ENCODE data around the gene FRS2.
"Not testable (repeated sequence)": the region's sequence is repeated elsewhere in the genome, so short reads cannot be mapped to it uniquely, and the experiment has no call there.

The FRS2 gene

GRCh38 chr12:69598174-69598753 is 128.1 kb downstream of the FRS2 start:
- Histone ChIP-seq H3K9me3 (ENCODE audit: control insufficient read depth, low read length) (no peaks in the 10 kb centered on the region), H3K4me3 (ENCODE audit: insufficient read depth, low read depth, low read length) (no peak overlapping the region), H3K27me3 (ENCODE audit: control insufficient read depth, insufficient read depth, low read length, poor library complexity, severe bottlenecking) (no peaks in the 10 kb centered on the region), H3K4me1 (ENCODE audit: control insufficient read depth, insufficient read depth, low read length) (no peaks in the 10 kb centered on the region), H3K27ac (ENCODE audit: insufficient read depth, low read depth, low read length, poor library complexity, severe bottlenecking) (no peak overlapping the region), H3K36me3 (ENCODE audit: control insufficient read depth, insufficient read depth, low read length) (peaks cover 60% of the 10 kb centered on the region)
- WGBS, 2 experiments, result 97 to 100% methylated on average over 2 to 3 of the region's 4 CpGs

- Histone ChIP-seq H3K4me3 (ENCODE audit: insufficient read depth, low read depth, low read length) (no peak overlapping the region), H3K36me3 (ENCODE audit: control insufficient read depth, insufficient read depth, low read length) (peaks cover 43% of the 10 kb centered on the region), H3K4me1 (ENCODE audit: control insufficient read depth, insufficient read depth, low read length) (no peaks in the 10 kb centered on the region)
These were observed 130.6 kb downstream of the FRS2 start for GRCh38 chr12:69600804-69601203.

GRCh38 chr12:69601962-69602685 is 131.9 kb downstream of the FRS2 start:
- H3K27ac ChIP-seq (ENCODE audit: insufficient read depth, low read depth, low read length, poor library complexity, severe bottlenecking), result no peak overlapping the region
- no peak overlapping the region for H3K4me3 ChIP-seq (ENCODE audit: insufficient read depth, low read depth, low read length)
- H3K4me1 ChIP-seq (ENCODE audit: control insufficient read depth, insufficient read depth, low read length), result no peaks in the 10 kb centered on the region
- H3K36me3 ChIP-seq (ENCODE audit: control insufficient read depth, insufficient read depth, low read length), result peaks cover 36% of the 10 kb centered on the region
- no peaks in the 10 kb centered on the region for H3K9me3 ChIP-seq (ENCODE audit: control insufficient read depth, low read length)
- no peaks in the 10 kb centered on the region for H3K27me3 ChIP-seq (ENCODE audit: control insufficient read depth, insufficient read depth, low read length, poor library complexity, severe bottlenecking)
- 93 to 96% methylated on average over 6 of the region's 6 CpGs for WGBS, 2 experiments

More at GRCh38 chr12:69600804-69601203, 130.6 kb downstream of the FRS2 start:
- Histone ChIP-seq H3K9me3 (ENCODE audit: control insufficient read depth, low read length) (no peaks in the 10 kb centered on the region), H3K27me3 (ENCODE audit: control insufficient read depth, insufficient read depth, low read length, poor library complexity, severe bottlenecking) (no peaks in the 10 kb centered on the region), H3K27ac (ENCODE audit: insufficient read depth, low read depth, low read length, poor library complexity, severe bottlenecking) (no peak overlapping the region)

GRCh38 chr12:69602954-69603353 is 132.8 kb downstream of the FRS2 start:
- H3K4me3 ChIP-seq (ENCODE audit: insufficient read depth, low read depth, low read length), result no peak overlapping the region
- no peaks in the 10 kb centered on the region for H3K9me3 ChIP-seq (ENCODE audit: control insufficient read depth, low read length)
- no peak overlapping the region for H3K27ac ChIP-seq (ENCODE audit: insufficient read depth, low read depth, low read length, poor library complexity, severe bottlenecking)
- H3K4me1 ChIP-seq (ENCODE audit: control insufficient read depth, insufficient read depth, low read length), result no peaks in the 10 kb centered on the region
- peaks cover 29% of the 10 kb centered on the region for H3K36me3 ChIP-seq (ENCODE audit: control insufficient read depth, insufficient read depth, low read length)
- no peaks in the 10 kb centered on the region for H3K27me3 ChIP-seq (ENCODE audit: control insufficient read depth, insufficient read depth, low read length, poor library complexity, severe bottlenecking)

GRCh38 chr12:69603556-69603955 is 133.4 kb downstream of the FRS2 start:
- H3K4me1 ChIP-seq (ENCODE audit: control insufficient read depth, insufficient read depth, low read length); H3K9me3 ChIP-seq (ENCODE audit: control insufficient read depth, low read length); H3K27me3 ChIP-seq (ENCODE audit: control insufficient read depth, insufficient read depth, low read length, poor library complexity, severe bottlenecking); H3K27ac ChIP-seq (ENCODE audit: insufficient read depth, low read depth, low read length, poor library complexity, severe bottlenecking); H3K4me3 ChIP-seq (ENCODE audit: insufficient read depth, low read depth, low read length): not testable (repeated sequence)
- H3K36me3 ChIP-seq (ENCODE audit: control insufficient read depth, insufficient read depth, low read length), result peaks cover 24% of the 10 kb centered on the region
- WGBS, 2 experiments, result 95 to 96% methylated on average over 4 of the region's 6 CpGs

- not testable (repeated sequence) for H3K4me3 ChIP-seq (ENCODE audit: insufficient read depth, low read depth, low read length); H3K27ac ChIP-seq (ENCODE audit: insufficient read depth, low read depth, low read length, poor library complexity, severe bottlenecking); H3K4me1 ChIP-seq (ENCODE audit: control insufficient read depth, insufficient read depth, low read length); H3K27me3 ChIP-seq (ENCODE audit: control insufficient read depth, insufficient read depth, low read length, poor library complexity, severe bottlenecking); H3K9me3 ChIP-seq (ENCODE audit: control insufficient read depth, low read length)
- H3K36me3 ChIP-seq (ENCODE audit: control insufficient read depth, insufficient read depth, low read length), result peaks cover 18% of the 10 kb centered on the region
- 77 to 83% methylated on average over 2 of the region's 3 CpGs for WGBS, 2 experiments
These were observed 134.1 kb downstream of the FRS2 start for GRCh38 chr12:69604275-69604674.

- H3K36me3 ChIP-seq (ENCODE audit: control insufficient read depth, insufficient read depth, low read length), result peaks cover 2% of the 10 kb centered on the region
- no peaks in the 10 kb centered on the region for H3K9me3 ChIP-seq (ENCODE audit: control insufficient read depth, low read length)
- no peaks in the 10 kb centered on the region for H3K4me1 ChIP-seq (ENCODE audit: control insufficient read depth, insufficient read depth, low read length)
- WGBS, 2 experiments, result 87 to 94% methylated on average over 2 of the region's 2 CpGs
- no peaks in the 10 kb centered on the region for H3K27me3 ChIP-seq (ENCODE audit: control insufficient read depth, insufficient read depth, low read length, poor library complexity, severe bottlenecking)
- no peak overlapping the region for H3K27ac ChIP-seq (ENCODE audit: insufficient read depth, low read depth, low read length, poor library complexity, severe bottlenecking)
- H3K4me3 ChIP-seq (ENCODE audit: insufficient read depth, low read depth, low read length), result no peak overlapping the region
These were observed 137.9 kb downstream of the FRS2 start for GRCh38 chr12:69608114-69608513.

GRCh38 chr12:69610126-69610525 is 139.9 kb downstream of the FRS2 start:
- Histone ChIP-seq H3K9me3 (ENCODE audit: control insufficient read depth, low read length) (no peaks in the 10 kb centered on the region), H3K4me1 (ENCODE audit: control insufficient read depth, insufficient read depth, low read length) (no peaks in the 10 kb centered on the region), H3K4me3 (ENCODE audit: insufficient read depth, low read depth, low read length) (no peak overlapping the region), H3K27ac (ENCODE audit: insufficient read depth, low read depth, low read length, poor library complexity, severe bottlenecking) (no peak overlapping the region), H3K36me3 (ENCODE audit: control insufficient read depth, insufficient read depth, low read length) (no peaks in the 10 kb centered on the region), H3K27me3 (ENCODE audit: control insufficient read depth, insufficient read depth, low read length, poor library complexity, severe bottlenecking) (no peaks in the 10 kb centered on the region)
- 94% methylated on average over 15 of the region's 15 CpGs for WGBS, 2 experiments

GRCh38 chr12:69610729-69611128 is 140.5 kb downstream of the FRS2 start, which contains the start of gene LRRC10:
Gene LRRC10, minus strand, starts transcription at chr12:69610907. Its CDS starts 69 bp downstream, at chr12:69610838.
- Histone ChIP-seq H3K27ac (ENCODE audit: insufficient read depth, low read depth, low read length, poor library complexity, severe bottlenecking) (no peak within 1 kb of the TSS), H3K9me3 (ENCODE audit: control insufficient read depth, low read length) (no peaks in the 10 kb centered on the region), H3K4me1 (ENCODE audit: control insufficient read depth, insufficient read depth, low read length) (no peaks in the 10 kb centered on the region), H3K4me3 (ENCODE audit: insufficient read depth, low read depth, low read length) (no peak within 1 kb of the TSS), H3K27me3 (ENCODE audit: control insufficient read depth, insufficient read depth, low read length, poor library complexity, severe bottlenecking) (no peaks in the 10 kb centered on the region), H3K36me3 (ENCODE audit: control insufficient read depth, insufficient read depth, low read length) (no peaks in the 10 kb centered on the region)
- WGBS, 2 experiments, result 91 to 93% methylated on average over 11 of the region's 11 CpGs

GRCh38 chr12:69613351-69613750 is 143.2 kb downstream of the FRS2 start:
- Histone ChIP-seq H3K4me1 (ENCODE audit: control insufficient read depth, insufficient read depth, low read length) (no peaks in the 10 kb centered on the region), H3K9me3 (ENCODE audit: control insufficient read depth, low read length) (no peaks in the 10 kb centered on the region), H3K36me3 (ENCODE audit: control insufficient read depth, insufficient read depth, low read length) (no peaks in the 10 kb centered on the region), H3K27ac (ENCODE audit: insufficient read depth, low read depth, low read length, poor library complexity, severe bottlenecking) (no peak overlapping the region), H3K4me3 (ENCODE audit: insufficient read depth, low read depth, low read length) (no peak overlapping the region), H3K27me3 (ENCODE audit: control insufficient read depth, insufficient read depth, low read length, poor library complexity, severe bottlenecking) (no peaks in the 10 kb centered on the region)

Data from ectodermal cell (in vitro differentiated cells).